NCI-H446 treated with DMSO at 0.1 percent for 48 hours (cell line): ENCODE data around the gene SRD5A1.

Source experiments
- DNase-seq: peaks from one replicate; lab custom pipeline; 2025; lab: John Stamatoyannopoulos, UW

SRD5A1 gene

DNA sequence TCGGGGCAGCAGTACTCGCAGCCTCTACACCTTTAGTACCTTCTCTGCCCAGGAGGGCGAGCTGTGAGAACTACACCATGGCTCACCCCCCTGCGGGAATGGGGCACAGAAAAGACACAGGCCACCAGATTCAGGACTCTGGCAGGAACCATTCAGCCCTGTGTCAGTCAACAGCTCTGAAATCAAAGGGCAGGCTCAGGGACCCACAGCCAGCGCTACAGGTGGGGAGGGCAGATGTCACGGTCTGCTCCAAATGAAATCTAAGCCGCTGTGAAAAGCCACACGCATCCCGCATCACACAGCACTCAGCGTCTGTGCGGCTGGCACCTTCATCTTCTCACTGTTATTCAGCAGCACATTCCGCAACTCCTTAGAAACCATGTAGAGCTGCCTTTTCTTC, 28.3 kb upstream of the SRD5A1 start:
- DNase-seq, result no peak

DNA sequence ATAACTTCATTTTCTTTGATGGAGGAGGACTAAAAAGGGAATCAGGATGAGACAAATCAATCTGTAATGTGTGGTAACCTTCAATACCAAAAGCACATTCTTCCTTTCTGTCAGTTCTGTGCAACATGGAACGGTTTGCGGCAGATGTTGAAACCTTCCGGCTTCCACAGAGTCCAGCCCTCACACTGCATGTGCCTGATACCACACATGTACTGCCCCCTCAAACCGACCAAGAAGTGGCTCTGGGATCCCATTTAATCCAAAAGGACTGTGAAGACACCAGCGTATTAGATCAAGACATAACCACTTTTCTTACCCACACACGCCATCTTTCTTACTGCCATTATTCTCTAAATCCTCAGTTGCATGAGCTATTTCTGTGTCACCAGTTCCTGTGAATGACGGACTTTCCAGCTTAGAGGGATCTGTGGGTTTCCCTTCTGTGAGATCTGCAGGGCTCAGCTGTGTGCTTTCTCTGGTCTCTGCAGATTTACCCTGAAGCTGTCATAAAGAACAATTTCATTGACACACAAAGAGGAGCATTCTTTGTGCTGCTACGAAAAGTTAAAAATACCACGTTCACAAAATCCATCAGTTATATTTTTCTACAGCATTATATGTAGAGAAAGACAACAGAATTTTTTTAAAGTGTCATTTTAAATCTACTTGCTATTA, 26.2 kb upstream of the SRD5A1 start:
- no peak for DNase-seq

DNA sequence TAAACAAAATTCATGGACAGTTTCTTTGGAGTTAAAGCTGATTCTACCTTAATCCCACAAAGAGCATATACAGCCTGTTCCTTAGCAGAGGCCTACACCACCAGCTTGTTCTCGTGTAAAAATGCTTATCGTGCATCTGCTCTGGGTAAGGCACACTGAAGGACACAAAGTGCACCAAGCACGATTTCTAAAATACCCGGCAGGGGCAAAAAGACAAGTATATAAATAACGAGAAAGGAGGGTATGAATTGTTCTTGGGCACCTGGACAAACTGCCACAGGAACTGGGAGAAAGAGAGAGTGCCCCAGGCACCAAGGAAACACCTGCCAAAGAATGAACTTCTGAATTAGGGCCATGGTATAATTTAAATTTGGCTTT, 25.7 kb upstream of the SRD5A1 start:
- DNase-seq, result no peak

DNA sequence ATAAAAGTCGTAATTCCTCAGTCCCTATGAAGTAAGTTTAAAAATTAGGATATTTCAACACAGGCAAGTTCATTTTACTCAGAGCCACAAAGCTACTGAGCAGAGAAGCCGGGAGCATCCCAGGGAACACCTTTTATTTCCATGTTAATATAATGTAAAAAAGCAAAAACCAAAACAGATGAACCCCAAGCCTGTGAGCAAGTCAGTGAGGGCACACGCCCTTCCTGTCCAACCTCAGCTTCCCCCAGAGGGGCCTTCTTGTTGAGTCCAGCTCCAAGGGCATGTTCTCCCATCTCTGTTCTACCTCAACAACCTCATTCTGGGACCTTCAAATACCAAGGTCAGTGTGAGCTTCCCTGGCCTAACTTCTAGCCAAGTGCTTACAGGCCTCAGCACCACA, 25.2 kb upstream of the SRD5A1 start:
- DNase-seq, result no peak

DNA sequence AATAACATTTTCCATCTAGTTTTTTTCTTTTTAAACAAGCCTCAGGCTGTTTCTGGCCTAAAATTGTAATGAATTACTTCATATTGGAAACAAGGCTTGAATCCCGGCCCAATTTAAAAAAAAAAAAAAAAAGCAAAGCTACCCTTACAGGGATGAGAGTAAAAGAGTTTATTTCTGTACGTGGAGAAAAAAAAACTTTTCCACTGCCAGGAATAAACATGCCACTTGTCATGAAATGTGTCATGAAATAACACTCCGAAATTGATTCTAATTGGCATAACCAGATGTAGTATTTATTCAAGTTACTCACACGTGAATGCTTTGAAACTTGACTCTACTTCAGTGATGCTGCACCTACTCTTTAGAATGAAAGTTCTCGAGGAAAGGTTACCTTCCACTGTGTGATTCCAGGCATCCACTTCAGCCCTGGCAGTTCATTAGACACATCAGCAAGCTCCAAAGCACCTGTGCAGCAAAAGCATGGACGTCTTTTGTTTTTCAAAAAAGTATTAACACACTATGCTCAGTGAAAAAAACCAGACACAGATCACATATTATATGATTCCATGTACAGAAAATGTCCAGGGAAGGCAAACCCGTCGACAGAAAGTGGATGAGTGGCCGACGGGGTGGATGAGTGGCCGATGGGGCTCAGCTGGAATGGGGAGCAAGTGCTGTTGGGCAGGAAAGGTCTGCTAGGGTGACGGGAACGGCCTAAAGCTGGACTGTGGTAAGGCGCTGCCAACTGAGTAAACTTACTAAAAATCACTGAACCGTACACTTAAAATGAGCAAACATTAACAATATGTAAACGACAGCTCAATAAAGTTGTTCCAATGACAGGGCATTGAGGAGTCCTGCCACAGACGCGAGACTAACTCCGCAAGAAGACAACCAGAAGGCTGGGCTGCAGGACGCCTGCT, 21.6 kb upstream of the SRD5A1 start:
- no peak for DNase-seq

DNA sequence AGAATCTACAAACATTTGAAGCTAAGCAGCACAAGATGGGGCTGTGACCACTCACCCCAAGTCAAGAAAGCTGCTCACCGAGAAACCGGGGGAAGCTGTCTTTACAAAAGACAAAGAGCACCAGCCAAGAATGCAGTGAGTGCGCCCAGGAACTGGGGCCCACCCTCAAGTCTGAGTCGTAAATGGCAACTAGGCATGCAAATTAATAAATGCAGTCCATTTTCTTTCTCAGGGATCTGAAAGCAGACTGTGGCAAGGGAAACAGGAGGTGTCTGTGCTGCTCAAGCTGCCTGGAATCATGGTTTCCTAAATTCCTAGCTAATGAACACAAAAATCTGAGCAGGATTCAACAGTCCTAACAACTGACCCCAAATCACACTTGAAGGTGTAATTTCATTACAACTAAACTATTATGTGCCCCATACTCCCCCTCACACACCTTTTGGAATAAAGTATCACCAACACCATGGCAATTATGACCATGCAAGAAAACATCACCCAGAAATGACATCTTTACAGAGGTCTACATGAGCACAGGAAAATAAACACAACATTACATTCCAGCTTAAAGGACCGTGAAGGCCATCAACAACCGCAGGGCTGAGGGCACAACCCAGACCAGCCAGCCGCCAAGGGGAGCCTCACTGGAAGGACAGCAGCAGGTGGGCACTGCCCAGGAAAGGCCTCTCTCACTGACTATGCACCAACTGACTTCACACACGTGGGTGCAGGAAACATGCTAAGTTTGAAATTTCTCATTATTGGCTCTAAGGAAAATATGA, 18.0 kb upstream of the SRD5A1 start:
- no peak for DNase-seq

DNA sequence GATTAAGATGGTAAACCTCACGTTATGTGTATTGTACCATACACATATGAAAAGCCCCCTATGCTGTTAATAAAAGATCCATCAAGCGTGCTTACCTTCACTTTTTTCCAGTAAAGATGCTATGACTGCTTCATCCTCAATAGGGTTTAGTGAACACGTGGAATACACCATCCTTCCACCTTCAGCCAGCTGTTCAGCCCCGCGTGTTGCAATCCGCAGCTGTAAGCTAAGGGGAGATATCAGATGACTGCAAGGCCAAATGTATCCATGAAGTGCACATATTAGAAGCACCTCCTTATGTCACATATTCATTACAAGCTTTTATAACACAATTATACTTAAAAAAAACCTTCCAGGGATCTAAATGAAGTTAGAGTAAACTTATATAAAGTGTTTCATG, 16.6 kb upstream of the SRD5A1 start:
- DNase-seq, result no peak

DNA sequence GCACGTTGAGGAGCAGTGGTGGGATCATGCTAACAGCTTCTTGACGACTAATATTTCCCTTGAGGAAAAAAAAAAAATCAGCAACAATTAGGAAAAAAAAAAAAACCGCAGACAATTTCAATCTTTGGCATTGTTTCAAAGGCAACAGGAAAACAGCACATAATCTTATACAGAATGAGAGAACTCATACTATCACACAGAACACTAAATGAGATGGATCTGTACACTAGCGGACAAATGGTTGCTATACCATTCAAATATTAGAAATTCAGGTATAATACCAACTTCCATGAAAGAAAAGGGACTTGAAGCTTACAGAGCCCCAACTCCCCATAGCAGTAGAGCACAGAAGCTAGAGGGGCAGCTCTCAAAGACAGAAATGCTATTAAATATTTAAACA, 10.0 kb upstream of the SRD5A1 start:
- DNase-seq, result no peak

DNA sequence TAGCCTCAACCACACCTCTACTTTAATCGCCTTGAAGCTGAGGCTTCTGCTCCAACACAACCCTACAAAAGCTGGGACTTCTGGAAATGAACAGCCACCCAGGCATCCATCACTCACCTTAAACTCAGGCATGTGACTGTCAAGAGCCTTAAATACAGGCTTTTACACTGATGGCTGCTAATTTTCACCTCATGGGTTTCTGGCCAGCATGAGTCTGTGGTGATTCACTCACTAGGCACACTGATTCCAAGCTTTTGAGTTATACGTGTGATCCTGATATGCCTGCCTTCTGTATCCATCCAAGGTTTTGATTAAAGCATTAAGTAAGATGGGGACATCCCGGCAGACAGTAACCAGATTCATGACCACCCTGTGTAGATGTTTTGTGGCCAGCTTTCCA, 9.3 kb upstream of the SRD5A1 start:
- no peak for DNase-seq

DNA sequence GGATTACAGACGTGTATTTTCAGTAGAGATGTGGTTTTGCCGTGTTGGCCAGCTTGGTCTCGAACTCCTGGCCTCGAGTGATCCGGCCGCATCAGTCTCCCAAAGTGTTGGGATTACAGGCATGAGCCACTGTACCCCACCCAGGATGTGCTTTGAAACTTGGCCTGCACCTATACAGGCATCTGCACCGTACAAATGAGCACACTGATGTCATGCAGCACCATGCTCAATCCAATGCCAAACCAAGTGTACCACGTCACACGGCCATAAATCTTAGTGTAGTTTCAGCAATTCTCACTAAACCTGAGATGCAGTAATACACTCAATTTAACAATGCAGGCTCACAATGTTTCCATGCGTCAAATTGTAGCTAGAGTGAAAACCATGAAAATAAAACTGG, 6.7 kb upstream of the SRD5A1 start:
- DNase-seq, result no peak

DNA sequence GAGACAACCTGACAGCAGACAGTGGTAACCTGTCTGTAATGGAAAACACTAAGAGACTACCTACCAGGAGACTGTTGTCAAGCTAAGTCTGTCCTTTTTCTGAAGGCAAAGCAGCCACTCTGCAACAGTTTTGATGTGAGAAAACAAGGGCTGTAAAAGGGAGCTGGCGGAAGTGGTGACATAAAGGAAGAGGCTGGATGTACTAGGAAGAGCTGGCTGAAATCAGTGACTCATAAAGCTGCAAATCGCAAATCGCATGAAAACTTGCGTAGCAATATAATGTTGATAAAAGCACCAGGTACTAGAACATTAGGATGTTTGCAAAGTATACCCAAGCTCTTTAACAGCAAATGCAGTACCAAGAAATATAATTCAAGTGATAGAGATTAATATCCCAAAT, 1.8 kb upstream of the SRD5A1 start:
- DNase-seq, result no peak

DNA sequence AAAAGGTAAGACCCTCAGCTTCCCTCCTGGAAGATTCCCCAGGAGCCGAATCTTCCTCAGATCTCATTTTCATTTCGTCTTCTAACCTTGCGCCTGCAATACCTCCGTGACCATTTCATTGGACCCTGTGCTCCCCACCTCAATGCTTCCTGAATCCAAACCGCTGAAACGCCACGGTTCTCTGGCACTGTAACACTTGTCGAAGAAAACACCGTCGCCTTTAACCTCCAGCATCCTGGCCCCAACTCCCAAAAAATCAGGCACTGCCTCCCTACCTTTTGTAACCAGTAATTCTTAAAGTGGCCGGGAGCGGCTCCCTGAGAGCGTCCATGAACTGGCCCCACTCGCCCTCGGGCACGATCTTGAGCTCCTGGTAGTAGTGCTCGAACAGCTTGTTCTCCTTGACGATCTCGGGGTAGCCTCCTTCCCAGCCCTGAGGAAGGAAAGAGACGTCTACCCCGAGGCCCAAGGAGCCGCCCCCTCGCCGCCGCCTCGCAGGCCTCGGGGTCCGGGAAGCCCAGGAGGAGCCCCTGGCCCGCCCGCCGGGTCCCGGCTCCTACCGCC, 834 bp upstream of the SRD5A1 start:
- no peak for DNase-seq

DNA sequence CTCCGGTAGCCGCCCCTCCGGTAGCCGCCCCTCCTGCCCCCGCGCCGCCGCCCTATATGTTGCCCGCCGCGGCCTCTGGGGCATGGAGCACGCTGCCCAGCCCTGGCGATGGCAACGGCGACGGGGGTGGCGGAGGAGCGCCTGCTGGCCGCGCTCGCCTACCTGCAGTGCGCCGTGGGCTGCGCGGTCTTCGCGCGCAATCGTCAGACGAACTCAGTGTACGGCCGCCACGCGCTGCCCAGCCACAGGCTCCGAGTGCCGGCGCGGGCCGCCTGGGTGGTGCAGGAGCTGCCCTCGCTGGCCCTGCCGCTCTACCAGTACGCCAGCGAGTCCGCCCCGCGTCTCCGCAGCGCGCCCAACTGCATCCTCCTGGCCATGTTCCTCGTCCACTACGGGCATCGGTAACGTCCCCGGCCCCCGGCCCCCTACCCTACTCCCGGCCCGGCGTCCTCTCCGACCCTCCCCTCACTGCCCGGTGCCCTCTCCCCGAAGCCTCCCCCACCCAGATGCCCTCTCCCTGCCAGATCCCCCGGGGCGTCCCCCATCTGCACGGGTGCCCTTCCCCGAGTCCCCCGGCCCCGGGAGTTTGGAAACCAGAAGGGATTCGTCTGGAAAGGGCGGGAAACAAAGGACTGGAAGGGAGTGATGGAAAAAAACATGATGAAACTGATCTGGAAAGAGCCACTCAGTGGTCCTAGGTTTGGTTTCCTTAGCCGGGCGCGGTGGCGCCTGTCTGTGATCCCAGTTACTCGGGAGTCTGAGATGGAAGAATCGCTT, 417 bp downstream of the SRD5A1 start:
- DNase-seq, result peak; percentile 21

DNA sequence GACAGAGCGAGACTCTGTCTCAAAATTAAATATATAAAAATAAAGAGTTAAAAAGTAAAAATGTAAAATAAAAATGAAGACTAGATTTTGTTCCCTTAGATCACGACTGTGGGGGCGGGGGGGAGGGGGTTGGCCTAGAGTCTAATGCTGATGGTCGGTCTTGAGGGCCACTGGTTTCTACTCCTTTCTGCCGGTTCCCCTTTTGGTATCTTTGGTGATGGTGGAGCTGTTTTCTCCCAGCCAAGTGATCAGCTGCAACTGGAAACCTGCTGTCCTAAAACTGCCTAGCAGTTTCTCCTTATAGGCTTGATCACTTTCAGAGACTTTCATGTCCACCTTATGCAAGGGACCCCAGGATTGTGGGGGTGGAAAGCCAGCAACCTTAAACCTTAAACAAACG, 1.1 kb downstream of the SRD5A1 start:
- no peak for DNase-seq

DNA sequence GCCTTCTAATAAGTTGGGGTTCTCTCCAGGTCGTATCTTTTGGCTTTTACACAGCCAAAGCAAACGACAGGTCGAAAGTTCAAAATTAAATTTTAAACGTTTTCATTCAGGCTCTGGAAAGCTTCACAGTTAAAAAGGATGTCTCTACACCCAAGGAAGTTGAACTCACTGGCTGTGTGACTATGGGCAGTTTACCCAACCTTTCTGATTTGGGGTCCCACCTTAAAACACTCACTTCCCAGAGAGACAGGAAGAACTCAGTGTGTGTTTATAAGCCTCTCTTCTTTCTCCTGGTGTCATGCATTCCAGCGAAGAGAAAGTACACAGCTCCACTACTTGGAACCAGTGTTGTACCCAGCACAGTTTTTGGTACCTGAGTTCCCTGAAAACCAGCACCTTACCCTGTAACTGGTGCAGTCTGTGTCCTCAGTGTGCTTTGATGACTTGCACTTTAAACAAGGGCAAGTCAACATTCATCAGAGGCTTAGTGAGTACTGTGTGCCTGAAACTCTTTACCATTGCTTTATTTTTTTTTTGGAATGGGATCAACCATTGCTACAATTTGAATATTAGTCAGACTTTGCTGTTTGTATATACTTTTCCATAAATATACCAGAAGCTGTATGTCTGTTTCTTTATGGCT, 1.7 kb downstream of the SRD5A1 start:
- DNase-seq, result no peak

DNA sequence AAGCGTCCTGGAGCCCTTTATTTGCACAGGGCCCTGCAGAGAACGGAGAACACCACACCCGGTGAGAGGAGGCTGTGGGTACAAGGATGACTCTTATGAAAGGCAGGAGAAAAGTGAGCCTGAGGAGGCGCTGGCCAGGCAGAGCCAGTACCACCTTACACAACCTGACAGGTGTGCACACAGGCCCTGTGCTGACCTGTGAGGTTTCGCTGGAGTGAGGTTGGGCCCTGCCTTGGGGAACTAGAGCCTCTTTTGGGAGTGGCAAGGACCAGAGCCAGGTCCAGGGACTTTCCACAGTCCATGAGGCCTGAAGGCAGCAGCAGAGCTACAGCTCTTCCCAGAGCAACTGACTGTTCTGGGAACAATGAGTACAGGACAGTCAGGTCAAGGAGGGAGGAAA, 3.1 kb downstream of the SRD5A1 start:
- no peak for DNase-seq

DNA sequence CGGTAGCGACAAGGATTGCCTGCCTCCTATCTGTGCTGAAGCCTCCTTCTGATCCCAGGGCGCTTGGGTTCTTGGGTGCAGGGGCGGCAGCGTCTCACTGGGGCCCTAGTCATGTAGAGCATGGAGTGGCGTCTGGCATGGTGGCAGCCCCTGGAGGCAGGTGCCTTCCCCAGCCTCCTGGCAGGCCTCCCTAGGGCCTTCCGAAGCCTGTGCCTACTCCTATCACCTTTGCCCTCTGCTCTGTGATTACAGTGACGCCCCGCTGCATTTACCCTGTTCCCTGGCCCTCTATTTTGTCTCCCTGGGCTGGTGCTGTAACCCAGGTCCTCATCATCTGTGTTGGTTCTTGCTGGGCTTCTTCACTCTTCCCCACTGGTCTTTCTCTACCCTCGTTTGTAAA, 3.8 kb downstream of the SRD5A1 start:
- DNase-seq, result no peak

DNA sequence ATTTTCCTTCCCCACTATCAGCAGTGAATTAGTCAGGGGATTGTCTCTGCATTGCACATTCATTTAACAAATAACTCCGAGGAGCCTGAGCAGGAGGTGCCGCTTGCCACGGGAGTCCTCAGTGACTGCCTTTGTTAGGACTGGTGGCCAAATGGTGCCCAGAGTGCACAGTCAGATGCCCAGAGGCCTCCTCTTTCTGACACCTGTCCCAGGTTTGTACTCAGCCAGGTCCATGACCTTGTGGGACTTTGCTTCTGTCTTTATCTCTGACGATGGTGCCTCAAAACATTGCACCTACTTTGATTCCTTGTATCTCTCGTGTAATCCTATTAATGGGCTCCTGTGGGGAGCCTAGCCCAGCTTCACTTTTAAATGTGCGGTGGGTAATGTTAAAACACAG, 4.3 kb downstream of the SRD5A1 start:
- DNase-seq, result no peak

DNA sequence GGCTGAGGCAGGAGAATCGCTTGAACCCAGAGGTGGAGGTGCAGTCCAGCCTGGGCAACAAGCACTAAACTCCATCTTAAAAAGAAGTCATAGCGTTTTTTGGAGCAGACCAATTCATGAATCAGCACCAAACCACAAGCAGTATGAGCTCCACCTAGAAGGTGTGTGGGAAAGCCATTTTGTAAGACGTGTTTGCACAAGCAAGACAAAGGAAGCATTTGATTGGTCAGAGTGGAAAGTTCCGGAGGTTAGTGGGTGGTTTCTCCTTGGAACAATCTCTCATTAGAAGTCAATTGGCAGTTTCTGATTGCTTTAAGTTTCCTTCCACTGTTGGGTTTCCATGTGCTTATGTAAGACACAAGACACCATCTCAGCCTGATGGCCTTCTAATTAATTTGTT, 5.0 kb downstream of the SRD5A1 start:
- DNase-seq, result no peak

DNA sequence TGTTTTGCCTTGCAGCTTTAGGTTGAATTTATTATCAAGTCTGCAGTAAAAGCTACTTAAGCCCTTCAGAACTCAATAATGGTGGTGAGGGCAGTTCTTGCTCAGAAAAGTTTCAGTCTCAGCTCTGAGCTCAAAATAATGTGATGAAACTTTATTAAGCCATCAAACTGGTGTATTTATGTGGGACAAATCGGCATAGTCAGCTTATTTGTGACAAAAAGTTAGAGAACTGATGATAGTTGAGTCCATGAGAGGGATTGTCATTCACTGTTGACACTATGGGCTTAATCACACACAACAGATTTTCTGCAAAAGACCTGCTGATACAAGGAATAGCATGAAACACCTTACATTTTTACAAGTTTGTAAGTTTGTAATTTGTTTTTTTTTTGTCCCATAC, 9.4 kb downstream of the SRD5A1 start:
- no peak for DNase-seq

DNA sequence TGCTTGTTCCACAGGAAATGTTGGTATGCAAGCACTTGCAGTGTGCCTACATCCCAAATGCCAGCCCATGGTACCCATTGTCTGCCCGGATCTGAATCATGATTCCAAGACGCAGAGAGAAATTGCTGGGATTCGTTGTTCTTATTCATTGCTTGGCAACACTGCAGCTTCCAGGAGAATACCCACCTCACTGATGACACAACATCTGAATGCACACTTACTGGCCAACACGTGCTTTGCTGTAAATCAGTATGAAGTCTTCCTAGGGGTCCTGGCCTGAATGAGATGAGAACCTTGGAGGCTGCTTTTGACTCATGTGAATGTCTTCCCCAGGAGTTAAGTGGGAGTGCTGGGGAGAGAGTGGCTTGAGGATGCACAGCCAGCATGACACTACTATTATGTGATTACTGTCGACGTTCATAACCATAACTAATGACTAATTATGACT, 11.6 kb downstream of the SRD5A1 start:
- DNase-seq, result no peak
